22Rv1 (cell line): ENCODE data around the gene DOCK3.

Experiments
- ZFX ChIP-seq: fragments of 450-650 bp; IDR thresholded peaks from 2 replicates; pipeline ENCODE4 v1.6.1; 2017; ENCODE audit warnings: antibody characterized with exemption, borderline replicate concordance
- TF ChIP-seq, protein P1 (sequence below): fragments of 450-650 bp; IDR thresholded peaks from 2 replicates; pipeline ENCODE4 v1.5.1; 2017; ENCODE audit warnings: mild to moderate bottlenecking

DNA sequence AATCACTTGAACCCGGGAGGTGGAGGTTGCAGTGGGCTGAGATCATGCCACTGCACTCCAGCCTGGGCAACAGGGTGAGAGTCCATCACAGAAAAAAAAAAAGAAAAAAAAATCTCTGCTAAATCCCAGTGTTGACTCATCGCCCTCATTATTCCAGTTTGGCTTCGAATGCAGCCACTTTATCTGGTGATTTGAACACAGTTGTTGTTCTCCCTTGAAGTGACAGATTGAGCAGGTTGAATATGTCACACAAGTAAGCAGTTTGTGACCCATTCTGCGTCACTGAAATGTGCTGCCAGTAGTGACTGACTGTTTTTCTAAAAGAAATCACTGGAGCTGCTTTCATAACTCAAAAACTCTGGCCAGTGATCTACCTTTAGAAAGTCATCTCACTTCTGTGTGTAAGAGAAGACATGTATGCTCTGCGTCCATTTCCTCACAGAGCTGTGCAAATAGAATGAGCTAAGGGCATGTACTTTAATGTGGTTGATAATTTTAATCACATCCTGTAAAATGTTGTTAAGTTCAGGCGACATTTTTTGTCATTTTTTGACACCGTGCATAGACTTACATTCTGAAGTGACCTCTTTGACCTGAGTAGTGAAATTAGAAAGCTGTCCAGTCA lies 12.5 kb downstream of the DOCK3 start:
- TF ChIP-seq, protein P1, sequence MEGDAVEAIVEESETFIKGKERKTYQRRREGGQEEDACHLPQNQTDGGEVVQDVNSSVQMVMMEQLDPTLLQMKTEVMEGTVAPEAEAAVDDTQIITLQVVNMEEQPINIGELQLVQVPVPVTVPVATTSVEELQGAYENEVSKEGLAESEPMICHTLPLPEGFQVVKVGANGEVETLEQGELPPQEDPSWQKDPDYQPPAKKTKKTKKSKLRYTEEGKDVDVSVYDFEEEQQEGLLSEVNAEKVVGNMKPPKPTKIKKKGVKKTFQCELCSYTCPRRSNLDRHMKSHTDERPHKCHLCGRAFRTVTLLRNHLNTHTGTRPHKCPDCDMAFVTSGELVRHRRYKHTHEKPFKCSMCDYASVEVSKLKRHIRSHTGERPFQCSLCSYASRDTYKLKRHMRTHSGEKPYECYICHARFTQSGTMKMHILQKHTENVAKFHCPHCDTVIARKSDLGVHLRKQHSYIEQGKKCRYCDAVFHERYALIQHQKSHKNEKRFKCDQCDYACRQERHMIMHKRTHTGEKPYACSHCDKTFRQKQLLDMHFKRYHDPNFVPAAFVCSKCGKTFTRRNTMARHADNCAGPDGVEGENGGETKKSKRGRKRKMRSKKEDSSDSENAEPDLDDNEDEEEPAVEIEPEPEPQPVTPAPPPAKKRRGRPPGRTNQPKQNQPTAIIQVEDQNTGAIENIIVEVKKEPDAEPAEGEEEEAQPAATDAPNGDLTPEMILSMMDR = no peak
- no peak for TF ChIP-seq ZFX
